GM19467 (cell line): ENCODE data around the gene DIS3L2.

Experiments
- ATAC-seq: cut with Tn5 transposase; IDR thresholded peaks from one replicate; pipeline ENCODE4 v1.9.1; 2021; ENCODE audit warnings: mild to moderate bottlenecking, moderate library complexity; ENCODE audit not compliant: unreplicated experiment

Gene DIS3L2

DNA sequence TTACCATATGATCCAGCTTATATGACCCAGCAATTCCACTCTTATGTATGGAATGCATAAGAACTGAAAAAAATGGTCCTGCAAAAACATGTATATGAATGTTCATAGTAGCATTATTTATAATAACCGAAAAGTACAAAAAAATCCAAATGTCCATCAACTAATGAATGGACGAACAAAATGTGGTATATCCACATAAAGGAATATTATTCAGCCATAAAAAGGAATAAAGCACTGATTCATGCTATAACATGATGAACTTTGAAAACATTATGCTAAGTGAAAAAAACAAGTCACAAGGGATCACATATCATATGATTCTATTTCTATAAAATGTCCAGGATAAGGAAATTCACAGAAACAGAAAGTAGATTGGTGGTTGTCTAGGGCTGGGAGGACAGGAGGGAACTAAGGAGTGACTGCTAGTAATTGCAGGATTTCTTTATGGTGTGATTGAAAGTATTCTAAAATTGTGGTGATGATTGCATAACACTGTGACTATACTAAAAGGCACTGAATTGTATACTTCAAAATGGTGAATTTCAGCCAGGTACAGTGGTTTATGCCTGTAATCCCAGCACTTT, 10.0 kb upstream of the DIS3L2 start:
- ATAC-seq = no peak

DNA sequence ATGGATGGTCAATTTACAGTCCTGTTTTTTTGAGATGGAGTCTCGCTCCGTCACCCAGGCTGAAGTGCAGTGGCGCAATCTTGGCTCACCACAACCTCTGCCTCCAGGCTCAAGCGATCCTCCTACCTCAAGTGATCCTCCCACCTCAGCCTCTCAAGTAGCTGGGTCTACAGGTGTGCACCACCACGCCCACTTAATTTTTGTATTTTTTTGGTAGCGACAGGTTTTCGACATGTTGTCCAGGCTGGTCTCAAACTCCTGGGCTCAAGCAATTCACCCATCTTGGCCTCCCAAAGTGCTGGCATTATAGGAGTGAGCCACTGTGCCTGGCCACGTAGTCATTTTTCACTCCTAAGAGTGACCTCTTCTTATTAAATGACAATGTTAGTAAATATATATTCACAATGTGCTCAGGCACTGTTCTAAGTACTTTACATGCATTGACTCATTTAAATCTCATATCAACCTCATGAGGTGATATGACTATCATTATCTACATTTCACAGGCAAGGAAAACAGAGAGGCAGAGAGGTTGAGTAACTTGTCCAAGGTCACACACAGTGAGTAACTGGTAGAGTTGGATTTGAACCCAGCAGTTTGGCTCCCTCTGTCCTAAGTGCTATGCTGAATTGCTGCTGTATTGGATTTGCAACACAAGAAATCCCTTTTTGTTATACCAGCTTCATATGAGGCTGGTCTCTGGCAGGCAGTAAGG, 5.6 kb upstream of the DIS3L2 start:
- no peak for ATAC-seq

DNA sequence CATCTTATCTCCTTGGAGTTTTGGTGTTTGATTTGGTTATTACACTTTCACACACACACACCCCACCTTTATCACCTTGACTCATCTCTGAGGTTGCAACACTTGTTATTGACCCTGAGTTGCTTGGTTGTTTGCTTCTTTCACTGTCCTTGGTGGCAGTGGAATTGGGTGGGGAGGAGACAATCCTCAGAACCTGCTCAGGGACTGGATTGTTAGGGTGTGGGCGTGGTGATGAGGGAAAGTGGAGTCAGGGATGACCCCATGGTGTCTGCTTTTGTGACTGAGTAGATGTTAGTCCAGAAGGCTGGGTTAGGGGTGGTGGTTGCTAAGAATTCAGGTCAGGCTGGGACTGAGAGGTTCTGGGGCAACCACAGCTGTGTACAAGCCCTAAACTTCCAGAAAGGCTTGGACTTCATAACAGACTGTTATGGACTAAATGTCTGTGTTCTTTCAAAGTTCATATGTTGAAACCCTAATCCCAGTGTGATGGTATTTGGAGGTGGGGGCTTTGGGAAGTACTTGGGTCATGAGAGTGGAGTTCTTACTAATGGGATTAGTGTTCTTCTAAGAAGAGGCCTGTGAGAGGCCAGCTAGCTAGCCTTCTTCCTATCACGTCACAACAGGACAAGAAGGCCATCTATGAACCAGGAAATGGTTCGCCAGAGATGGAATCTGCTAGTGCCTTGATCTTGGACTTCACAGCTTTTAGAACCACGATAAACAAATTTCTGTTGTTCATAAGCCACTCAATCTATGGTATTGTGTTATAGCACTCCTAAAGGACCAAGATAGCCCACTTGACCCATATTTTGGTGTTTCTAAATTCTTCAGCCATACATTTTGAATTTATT, 3.4 kb upstream of the DIS3L2 start:
- ATAC-seq = no peak

DNA sequence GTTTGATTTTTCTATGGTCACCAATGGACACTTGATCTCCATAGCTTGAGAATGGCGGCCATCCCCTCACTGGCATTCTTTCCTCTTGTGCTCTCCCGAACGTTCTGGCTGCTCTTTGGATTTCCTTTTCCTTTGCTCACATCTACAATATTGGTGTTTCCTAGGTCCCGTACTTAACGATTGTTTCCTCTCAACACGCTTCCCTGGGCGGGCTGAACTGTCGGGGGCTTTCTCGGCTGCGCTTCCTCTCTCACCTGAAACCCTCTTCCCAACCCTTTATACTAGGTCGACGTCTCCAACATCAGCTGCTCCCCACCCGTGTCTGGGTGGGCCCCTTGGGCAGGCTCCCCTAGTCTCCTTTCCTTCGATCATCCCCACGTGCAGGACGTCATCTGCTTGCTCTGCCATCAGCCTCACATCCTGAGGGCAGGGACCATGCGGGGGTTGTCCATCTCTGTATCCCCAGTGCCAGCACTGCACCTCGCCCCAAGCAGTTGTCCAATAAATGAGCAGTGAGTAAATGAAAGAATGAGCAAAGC, 634 bp upstream of the DIS3L2 start:
- ATAC-seq = peak; percentile 8

DNA sequence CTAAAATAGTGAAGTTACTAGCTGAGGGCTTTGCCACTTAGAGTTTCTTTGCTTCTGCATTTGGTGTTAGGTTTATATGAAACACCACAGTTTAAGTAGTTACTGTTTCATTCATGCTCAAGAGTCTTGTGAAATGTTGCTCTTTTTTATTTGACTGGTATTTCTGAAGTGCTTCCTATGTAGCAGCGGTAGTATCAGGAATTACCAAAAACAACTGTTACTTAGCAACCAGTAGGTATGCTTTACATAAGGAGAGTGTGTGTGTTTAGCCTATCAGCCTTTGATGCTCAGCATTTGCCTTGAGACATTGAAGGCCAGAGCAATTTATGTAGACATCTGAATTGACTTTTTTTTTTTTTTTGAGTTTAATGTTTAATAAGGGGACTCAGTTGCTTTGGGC, 3.6 kb downstream of the DIS3L2 start:
- ATAC-seq = no peak

DNA sequence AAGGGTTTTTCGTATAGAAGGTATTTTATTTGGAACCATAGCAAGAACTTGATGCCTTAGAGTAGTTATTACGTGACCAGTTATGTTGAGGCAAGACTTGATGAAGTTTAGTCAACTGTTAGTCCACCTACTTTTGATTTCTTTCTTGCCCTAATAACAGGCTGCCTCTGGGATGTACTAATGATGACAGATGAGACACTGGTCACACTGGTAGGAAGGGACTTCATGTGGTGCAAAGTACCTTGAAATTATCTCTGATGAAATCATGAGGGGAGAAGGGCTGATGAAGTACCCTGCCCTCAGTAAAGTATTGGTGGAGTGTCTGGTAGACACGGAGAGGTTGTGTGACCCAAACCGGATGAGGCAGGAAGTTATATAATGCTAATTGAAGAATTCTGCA, 5.4 kb downstream of the DIS3L2 start:
- ATAC-seq = no peak

DNA sequence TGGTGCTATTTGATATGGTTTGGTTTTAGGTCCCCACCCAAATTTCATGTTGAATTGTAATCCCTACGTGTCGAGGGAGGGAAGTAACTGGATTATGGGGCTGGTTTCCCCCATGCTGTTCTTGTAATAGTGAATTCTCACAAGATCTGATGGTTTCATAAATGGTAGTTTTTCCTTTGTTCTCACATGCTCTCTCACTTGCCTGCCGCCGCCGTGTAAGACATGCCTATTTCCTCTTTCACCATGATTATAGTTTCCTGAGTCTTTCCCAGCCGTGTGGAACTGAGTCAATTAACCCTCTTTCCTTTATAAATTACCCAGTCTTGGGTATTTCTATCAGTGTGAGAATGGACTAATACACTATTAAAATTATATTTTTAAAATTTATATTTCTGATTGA, 7.3 kb downstream of the DIS3L2 start:
- ATAC-seq = no peak

DNA sequence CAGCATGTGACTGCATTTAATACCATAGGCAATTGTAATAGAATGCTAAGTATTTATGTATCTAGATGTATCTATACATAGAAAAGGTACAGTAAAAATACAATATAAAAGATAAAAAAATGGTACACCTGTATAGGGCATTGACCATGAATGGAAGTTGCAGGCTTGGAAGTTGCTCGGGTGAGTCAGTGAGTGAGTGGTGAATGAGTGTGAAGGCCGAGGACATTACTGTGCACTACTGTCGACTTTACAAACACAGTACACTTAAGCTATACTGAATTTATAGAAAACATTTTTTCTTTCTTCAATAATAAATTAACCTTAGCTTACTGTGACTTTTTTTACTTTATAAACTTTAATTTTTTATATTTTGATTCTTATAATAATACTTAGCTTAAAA, 8.9 kb downstream of the DIS3L2 start:
- no peak for ATAC-seq

DNA sequence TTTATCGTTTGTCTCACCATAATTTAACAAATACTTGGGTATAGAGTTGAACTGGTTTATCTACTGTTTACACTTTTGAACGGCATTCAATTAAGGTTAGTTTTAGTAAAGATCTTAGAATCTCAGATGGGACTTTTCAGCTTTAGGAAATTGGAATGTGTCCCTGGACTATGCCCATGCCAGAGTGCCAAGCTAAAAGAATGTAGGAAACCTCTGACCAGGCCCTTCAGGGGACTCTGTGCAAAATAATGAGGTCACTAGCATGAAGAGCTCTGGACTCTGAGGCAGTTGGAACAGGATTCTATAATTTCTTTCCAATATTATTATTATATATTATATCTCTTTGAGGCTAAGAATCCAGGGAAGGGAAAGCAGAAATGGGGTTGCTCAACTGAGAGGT, 13.5 kb downstream of the DIS3L2 start:
- no peak for ATAC-seq

DNA sequence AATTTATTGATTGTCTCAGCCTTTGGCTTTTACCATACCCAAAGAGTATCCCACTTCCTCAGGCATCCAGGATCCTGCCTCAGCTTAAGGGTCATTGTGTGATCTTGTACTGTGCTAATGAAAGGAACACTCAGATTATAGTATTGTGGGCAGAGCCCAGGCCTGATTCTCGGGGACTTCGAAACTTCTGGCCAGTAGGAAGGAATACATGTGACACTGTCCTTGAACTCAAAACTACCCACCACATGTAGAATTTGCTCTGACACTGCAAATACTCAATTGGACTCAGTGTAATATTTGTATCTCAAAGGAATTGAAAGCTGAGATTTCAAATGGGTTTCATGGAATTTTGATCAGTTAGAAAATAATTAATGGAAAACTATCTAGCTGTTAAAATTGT, 15.9 kb downstream of the DIS3L2 start:
- ATAC-seq = no peak

DNA sequence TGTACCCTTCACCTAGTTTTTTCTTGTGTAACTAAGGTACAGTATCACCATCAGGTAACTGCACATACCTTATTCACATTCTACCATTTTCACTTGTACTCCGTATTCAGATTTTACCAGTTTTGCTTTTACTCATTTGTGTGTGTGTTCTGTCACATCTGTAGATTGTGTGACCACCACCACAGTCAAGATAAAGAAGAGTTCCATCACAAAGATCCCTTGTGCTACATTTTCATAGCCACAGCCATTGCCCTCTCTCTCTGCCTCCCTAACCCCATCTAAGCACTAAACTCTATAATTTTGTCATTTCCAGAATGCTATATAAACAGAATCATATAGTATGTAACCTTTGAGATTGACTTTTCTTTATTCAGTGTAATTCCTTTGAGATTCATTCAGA, 23.5 kb downstream of the DIS3L2 start:
- ATAC-seq = no peak

DNA sequence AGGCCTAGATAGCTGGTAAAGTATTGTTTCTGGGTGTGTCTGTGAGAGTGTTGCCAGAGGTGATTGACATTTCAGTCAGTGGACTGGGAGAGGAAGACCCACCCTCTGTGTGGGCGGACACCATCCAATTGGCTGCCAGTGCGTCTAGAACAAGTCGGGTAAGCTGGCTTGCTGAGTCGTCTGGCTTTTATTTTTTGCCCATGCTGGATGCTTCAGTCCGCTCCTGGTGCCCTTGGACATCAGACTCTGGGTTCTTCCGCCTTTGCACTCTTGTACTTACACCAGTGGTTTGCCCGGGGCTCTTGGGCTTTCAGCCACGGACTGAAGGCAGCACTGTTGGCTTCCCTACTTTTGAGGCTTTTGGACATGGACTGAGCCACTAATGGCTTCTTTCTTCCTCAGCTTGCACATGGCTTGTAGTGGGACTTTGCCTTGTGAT, 24.3 kb downstream of the DIS3L2 start:
- no peak for ATAC-seq

DNA sequence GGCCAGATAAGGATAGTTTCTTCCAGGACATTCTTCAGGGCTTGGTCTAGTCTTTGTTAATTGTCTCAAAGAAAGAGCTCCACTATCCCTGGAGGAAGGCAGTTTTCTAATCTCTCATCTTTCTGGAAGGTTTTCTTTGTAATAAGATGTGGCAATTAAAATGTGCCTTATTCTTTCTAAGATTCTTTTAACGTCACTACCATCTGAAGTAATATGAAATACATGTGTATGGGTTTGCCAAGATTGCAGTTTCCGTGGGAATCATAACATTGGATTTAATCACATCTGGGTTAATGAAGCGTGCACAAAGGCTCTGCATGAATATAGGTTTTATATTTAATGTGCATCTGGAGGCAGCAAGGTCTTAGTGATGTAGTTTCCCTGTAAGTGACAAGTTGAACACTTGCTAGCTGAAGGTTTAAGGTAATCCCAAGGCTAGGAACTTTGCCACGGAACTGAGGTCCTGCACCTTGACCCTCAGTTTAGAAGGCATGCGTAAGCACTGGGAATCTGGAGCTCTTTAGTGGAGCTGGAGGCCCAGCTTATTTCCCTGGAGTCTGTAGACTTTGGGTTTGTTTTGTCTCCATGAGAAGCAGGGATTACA, 25.7 kb downstream of the DIS3L2 start:
- no peak for ATAC-seq

DNA sequence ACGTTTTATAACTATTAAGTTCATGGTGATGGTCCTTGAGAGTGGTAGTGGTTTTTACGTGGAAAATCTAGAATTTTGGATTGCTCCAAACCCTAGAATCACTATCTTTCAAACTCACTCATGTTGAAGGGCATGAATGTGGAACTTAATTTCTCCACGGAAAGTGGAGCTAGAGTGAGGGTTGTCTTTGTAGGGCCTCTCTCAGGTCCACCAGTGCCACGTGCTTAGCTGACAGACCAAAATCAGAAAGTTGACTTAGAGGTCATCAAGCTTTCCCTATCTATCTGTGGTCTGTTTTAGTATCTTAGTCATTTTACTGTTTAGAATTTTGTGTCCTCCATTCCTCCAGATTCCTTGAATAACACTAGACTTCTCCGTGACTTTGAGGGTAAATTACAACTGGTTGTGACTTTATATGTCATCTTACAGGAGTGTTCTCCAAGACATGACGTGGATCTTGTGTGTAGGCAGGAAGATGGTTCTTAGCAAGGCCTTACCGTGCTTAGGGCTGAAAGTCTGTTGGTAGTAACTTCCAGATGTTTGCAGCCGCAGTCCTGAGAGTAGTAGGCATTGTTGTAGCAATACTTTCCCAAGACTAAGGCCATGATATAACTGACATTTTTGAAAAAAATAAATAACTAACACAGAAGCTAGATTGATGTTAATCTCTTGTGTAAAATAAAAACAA, 26.8 kb downstream of the DIS3L2 start:
- no peak for ATAC-seq

DNA sequence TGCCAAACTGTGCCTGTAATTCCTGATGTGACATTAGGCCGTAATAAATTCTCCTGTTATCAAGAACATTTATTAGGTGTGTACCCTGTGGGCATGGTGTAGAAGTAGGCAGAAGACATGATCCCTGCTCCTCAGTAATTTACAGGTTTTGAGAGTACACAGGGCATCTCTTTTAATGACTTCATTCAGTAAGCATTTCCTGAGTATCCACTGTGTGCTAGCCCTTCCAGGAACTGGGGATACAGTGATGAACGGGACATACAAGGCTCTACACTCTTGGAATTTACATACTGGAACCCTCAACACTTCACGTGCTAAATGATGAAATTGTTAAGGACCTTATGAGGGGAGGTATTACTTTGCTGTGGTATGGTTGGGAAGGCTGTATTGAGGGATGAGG, 30.2 kb downstream of the DIS3L2 start:
- no peak for ATAC-seq

DNA sequence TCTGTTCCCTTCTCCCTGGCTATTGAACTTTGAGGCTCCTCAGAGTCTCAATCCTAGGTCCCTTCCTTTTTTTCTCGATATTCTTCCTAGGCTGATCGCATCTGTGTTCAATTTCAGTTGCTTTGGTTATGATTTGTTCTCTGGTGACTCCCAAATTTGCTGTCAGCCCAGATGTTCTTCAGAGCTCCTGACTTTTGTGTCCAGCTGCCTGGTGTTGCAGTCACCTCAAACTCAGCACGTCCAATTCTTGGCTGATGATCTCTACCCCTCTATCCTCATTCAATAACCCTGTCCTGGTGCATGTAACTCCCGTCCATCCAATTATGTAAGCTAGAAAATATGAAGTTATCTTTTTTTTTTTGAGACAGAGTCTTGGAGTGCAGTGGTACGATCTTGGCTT, 31.4 kb downstream of the DIS3L2 start:
- no peak for ATAC-seq

DNA sequence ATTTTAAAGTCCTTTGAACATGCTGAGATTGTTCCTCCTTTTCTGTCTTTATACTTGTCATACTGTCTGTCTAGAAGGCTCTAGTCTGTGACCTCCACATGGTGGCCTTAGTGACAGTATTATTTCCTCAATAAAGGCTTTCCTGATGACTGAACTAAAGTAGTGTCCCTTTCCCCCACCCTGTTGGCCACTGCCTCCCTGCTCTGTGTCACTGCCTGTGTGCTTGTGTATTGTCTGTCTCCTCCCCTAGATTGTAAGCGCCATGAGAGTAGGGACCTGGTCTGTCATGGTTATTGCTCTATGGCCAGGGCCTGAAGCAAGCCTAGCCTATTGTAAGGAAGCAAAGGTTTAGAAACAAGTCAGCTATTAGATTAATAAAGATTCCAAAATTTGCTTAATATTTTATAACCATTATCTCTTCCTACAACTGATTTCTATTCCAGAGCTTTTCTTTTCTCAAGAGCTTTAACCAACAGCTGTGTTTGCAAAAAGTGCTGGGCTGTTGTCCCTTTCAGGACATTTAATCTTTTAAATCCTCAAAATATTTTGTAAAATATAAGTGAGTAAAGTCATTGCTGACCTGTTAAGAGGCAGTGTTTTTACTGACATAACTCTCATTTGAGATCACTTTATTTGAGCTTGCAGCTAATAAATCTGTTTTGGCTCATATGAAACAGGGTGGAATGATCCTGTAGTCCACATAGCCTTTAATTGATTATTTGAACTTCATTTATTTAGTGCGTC, 35.5 kb downstream of the DIS3L2 start:
- ATAC-seq = no peak

DNA sequence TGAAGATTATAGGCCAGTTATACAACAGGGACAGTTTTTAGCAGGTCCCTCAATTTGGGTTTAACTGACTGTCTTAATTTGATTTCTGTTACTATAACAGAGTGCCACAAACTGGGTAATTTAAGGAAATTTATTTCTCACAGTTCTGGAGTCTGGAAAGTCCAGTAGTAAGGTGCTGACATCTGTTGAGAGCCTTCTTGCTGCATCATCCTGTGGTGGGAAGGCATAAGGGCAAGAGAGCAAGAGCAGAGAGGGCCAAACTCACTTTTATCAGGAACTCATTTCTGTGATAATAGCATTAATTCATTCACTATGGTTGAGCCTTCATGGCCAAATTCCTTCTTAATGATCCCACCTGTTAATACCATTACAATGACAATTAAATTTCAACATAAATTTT, 36.5 kb downstream of the DIS3L2 start:
- no peak for ATAC-seq

DNA sequence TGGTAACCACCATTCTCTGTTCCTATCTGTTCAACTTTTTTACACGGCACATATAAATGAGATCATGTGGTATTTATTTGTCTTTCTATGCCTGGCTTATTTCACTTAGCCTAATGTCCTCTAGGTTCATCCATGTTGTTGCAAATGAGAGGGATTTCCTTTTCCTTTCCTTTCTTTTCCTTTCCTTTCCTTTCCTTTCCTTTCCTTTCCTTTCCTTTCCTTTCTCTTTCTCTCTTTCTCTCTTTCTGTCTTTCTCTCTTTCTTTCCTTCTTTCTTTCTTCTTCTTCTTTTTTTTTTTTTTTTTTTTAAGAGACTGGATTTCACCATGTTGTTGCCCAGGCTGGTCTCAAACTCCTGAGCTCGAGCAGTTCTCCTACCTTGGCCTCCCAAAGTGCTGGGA, 38.9 kb downstream of the DIS3L2 start:
- ATAC-seq = no peak

DNA sequence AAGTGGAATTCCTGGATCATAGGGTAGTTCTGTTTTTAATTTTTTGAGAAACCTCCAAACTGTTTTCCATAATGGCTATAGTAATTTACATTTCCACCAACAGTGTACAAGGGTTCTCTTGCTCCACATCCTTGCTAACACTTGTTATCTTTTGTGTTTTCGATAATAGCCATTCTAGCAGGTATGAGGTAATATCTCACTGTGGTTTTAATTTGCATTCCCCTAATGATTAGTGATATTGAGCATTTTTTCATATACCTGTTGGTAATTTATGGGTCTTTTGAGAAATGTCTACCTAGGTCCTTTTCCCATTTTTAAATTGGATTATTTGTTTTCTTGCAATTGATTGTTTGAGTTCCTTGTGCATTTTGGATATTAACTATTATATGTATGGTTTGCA, 39.6 kb downstream of the DIS3L2 start:
- ATAC-seq = no peak
